GM19240 (cell line): ENCODE data around the gene TIAM2.
"Not testable (repeated sequence)": the region's sequence is repeated elsewhere in the genome, so short reads cannot be mapped to it uniquely, and the experiment has no call there.

Experiments
- DNase-seq: peaks from one replicate; pipeline ENCODE4 v3.0.0; 2011; ENCODE audit warnings: low spot score; ENCODE audit not compliant: insufficient read length

The TIAM2 gene

DNA sequence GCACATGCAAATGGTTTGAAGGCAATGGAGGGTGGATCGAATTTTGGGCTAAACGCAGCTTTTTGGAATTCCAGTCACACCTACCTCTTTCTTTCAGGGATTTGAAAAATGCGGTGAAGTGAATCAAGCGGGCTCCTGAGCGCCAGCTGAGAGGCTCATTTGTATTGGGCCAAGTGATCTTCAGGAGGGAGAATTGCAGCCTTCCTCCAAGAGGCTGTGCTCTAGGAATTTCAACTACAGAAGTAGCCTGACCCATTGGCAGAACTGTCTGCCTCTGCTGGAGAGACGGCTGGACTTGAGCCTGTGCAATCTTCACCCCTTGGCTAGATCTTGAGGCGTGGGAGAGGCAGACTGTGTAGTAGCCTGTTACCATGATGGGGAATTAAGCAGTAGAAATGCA is 5.7 kb upstream of the TIAM2 start:
- no peak for DNase-seq

DNA sequence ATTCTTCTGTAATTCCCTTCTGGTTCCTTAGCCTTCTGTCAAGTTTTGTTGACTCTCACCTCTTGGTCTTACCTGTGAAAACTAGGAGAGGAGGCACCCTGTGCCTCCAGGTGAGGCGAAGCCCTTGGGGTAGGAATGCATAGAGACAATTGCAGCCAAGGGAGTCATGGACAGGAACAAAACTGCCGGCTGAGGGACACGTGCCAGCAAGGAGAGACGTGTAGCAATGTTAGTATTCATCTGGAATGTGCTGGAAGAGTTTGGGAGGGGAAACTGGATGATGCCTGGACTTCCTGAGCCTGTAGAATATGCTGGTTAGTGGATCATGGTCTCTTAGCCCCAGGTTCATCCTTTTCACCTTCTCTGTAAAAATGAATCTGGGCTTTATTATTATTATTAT is 3.9 kb upstream of the TIAM2 start:
- no peak for DNase-seq

DNA sequence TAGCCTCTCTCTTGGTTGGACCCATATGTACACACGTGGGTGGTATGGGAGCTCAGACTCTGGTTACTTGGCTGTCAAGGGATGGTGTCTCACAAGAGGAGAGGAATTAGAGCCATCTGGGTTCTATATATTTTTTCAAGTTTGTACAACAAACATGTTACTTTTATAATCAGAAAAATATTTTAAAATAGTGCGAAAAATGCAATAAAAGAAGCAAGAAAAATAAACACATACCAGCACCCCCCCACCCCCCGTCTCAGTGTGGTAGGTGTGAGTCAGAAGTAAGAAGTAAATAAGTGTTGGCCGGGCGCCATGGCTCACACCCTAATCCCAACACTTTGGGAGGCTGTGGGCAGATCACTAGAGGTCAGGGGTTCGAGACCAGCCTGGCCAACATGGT is 2.1 kb upstream of the TIAM2 start:
- no peak for DNase-seq

DNA sequence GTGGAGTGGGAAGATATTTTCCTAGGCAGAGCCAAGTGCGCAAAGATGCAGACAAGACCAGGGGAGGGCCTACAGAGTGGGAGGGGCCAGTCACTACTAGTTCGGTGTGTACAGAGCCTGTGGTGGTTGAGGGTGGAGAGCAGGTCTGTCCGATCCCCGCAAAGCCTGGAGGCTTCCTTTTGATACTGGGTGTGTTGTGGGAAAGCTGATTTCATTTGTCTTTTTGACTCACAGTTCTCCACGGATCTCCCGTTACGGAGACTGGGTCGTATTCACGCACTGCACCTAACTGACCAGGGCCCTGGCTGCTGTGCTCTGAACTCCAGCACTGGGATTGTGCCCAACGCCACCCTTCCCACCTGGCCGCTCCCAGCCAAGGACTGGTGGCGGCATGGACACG is 1.4 kb upstream of the TIAM2 start:
- no peak for DNase-seq

DNA sequence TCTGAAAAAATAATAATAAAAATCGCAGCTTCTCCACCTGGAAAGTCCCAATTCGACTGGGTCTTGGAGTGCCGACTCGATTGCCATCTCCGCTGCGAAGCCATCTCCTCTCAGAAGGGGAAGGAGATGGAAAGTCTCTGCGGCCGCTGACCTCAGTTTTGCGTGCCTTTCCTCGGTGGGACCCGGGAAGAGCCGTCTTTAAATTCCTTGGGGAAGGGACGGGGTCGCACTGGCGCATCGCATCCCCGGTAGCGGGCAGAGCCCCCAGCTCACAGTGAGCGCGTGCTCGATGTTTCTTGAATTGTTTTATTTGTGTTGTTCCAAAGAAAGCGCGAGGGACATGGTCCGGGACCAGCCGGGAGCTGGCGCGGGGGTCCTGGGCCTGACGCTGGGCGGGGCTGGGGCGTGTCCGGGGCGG is 270 bp upstream of the TIAM2 start:
- no peak for DNase-seq

DNA sequence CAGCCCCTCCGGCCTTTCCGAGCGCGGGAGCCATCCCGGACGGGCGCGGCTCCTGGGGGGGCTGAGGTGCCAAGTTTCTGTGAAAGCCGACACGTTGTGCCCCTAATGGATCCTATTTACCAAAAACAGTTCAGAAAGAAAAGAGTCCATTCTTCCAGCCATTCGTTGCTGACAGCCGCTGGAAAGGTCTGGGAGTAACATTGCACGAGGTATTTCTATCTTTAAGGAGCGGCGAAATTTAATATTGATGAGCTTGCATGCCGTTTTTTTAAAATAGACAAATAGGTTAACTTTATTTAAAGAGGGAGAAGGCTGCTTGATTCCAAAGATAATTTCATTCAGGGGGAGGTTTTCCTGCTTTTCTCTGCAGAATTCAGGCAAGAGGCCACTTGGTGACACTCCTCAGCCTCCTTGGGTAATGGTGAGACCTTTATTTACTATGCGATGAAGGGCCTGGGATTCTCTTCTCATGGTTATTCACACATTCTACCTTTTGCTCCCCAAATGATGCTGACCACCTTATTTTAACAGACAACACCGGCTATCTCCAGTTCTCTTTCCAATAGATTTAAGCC is 988 bp downstream of the TIAM2 start:
- no peak for DNase-seq

DNA sequence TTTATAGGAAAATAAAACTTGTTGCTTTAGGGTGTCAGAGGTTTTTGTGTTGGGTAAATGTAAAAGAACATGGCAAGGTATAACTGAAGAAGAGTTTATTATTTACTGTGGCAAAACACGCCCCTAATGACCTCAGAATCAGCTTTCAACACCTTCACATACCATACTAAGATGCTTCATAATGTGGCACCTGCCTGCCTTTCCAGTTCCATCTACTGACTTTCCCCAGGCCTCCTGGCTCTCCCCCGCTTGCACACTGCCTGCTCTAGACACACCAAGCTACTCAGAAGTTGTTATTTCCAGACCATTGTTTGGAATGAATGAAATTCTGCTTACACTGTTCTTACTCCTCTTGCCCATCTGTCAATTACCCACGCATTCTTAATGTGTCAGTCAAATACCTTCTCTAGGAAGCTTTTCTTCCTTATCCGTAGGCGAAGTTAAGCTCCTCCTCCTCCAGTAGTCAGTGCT is 1.8 kb downstream of the TIAM2 start:
- no peak for DNase-seq

DNA sequence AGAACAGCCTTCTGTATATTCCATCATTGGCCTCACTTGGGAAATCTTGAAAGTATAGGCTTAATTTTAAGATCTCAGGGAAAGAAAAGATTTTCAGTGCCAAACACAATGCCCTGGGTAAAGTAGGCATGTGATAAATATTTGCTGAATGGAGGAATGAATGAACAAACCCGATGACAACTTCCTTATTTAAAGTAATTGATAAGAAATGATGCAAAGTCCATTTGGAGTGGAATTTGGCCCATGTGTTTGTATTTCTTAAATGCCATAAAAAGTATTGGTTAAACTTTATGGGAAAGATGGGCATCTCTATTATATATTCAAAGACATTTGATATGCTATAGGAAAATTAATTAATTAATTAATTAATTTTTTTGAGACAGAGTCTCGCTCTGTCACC is 3.7 kb downstream of the TIAM2 start:
- no peak for DNase-seq

DNA sequence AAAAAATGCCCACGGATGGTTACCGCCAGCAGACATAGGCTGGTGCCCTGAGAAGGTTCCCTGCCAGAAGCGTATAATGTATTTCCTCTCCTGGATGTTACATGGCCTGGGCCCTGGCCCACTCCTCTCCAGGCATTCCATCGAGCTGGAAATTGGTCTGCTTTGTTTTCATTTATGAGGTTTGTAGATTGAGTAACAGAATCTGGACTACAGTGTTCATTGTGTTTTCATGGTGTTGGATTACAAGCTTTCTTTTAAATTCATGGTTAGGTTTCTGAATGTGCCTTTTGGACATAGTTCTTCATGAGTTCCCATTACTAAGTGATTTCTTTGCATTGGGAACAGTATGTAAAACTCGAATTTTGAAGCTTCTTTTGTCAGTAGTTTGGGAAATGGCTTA is 6.4 kb downstream of the TIAM2 start:
- no peak for DNase-seq

DNA sequence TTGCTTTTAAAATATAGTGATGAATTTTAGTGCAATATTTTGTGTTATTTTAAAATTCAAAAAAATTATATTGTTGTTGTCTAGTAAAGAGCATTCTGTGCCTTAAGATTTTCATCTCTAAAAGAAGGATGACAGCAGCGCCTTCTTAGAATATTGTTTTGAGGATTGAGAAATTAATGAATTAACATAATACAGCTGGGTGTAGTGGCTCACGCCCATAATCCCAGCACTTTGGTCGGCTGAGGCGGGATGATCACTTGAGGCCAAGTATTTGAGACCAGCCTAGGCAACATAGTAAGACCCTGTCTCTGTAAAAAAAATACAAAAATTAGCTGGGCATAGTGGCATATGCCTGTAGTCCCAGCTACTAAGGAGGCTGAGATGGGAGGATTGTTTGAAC is 6.8 kb downstream of the TIAM2 start:
- DNase-seq = no peak

DNA sequence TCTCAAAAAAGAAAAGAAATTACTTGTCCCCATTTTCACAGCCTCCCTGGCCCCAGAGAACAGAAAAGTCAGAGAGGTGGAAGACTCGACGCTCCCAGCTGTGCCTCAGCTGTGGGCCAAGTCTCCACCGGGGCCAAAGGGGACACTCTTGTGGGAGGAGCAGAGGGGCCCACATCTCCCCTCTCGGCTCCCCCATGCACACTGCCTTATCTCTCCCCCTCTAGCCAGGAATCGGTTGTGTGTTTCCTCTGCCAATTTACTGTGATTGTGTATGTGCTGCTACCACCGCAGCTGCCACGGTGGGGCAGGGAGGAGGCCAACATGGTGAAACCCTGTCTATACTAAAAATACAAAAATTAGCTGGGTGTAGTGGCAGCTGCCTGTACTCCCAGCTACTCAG is 8.4 kb downstream of the TIAM2 start:
- DNase-seq = no peak

DNA sequence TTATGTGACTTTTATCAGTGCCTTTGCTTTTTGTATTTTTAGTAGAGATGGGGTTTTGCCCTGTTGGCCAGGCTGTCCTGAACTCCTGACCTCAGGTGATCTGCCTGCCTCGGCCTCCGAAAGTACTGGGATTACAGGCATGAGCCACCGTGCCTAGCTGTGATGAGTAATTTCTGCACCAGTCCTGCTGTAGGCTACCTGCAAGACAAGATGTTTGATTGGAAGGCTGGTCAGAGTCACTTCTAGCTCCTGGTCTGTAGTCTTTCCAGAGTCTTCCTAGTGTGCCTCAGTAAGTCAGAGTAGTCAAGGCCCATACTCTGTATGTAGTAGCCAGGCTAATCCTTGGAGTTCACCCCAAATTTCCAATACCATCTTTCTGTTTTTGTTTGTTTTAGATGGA is 8.9 kb downstream of the TIAM2 start:
- no peak for DNase-seq

DNA sequence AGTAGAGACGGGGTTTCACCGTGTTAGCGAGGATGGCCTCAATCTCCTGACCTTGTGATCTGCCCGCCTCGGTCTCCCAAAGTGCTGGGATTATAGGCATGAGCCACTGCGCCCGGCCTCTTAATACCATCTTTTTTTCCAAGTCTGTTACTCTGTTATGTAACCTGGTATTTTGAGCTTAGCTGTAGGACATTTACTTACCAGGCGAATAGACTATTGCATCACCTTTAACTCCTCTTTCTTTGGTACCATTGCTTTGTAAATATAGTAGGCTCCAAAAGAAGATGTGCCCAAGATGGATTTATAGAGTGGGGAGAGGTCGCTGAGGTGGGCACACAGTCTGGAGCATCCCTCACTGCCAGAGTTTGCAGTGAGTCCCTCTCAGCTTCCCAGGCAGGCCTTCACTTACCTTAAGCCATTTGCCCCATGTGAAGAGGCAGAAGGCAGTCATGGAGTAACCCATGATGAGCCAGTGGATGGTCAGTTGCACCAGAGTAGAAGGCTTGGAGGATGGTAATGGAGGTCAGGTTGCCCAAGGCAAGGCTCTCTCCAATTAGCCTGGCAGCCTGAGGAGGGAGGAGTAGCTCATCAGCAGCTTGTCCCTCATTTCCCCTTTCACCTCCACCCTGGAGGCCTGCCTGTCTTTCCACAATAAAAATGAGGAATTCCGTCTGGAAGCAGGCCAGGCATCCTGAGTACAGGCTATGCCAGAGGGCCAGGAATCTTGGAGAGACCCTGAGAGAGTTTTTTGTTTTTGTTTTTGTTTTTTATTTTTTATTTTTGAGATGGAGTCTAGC is 9.7 kb downstream of the TIAM2 start:
- DNase-seq = no peak

DNA sequence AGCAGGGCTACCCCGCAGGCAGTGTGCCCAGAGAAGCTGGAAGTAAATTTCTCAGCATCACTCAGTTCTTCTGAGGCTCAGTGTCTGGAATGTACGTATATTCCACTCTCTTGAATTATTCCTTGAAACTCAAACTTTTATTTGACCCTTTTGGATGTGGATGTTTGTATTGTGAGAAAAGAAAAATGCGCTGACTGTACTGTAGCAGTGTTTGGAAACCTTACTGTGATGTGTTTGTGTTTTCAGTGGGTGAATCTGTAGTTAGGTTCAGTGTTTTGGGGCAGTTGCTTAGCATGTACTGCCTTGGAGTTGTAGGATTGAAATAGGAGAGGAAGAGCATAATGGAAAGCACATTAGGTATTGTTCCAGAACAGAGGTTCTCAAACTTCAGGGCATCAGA is 13.5 kb downstream of the TIAM2 start:
- DNase-seq = no peak

DNA sequence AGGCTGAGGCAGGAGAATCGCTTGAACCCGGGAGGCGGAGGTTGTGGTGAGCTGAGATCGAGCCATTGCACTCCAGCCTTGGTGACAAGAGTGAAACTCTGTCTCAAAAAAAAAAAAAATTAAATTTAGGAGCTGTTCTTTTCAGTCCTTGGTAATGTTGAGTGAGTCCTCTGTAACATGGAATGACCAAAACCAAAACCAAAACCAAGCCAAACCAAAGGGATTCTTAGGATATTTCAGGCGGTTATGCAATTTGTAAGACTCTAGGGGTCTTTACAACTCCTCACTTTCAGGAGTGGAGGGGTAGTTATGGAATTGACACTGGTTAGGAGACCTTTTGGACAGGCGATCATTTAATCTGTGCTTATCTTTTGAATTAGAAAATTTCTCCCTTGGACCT is 15.8 kb downstream of the TIAM2 start:
- DNase-seq = no peak

DNA sequence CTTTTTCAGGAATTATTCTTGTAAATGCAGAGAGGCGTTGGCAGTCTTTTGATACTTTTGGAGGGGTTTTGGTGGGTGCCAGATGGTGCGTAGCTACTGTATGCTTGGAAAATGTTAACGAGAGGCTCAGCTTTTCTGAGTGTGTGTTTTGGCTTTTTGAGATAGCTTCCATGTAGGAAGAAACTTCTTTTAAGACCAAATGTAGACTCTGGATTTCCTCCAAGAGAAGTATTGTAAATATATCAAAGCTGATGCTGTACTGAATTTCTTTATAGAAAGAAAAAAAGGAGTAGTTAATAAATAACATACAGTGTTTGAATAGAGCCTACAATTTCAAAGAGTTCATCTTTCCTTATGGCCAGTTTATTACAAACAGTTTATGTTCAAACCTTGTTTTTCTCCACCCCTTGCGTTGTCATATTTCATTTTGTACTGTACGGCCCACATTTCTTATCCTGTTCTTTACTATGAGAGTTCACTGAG is 16.7 kb downstream of the TIAM2 start:
- no peak for DNase-seq

DNA sequence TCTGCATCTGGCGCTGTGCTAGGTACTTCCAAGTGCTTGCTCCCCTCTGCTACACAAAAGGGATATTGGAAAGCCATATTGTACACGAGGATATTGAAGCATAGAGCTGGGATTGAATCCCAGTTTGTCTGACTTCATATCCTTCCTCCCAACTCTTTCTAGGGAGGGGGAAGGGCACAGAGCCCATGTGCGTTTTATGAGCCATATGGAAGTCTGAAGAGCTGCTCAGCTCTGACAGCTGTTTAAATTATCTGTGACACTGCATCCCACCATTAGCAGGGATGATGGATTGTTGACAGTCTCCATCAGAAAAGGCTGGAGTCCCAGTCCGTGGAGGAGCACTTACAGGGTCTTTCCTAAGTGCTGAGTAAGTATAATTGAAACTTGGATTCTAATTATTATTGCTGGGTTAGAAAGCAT is 18.4 kb downstream of the TIAM2 start:
- no peak for DNase-seq

DNA sequence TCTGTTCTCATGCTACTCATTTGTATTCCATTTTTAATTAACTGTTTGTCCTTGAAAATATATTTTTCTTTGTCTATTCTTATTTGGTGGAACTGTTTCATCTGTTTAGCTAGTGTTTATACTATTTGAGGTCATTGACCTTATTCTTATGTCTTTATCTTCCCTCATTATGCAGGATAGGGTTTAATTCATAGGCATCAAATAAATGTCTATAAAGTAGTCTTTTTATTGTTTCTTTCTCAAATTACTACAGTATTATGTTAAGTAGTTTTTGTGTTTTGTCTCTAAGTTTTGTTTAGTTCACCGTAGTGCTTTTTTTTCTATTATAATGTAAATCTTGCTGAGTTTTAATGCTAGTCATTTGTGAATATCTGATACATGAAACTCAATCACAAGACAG is 19.0 kb downstream of the TIAM2 start:
- DNase-seq = no peak

DNA sequence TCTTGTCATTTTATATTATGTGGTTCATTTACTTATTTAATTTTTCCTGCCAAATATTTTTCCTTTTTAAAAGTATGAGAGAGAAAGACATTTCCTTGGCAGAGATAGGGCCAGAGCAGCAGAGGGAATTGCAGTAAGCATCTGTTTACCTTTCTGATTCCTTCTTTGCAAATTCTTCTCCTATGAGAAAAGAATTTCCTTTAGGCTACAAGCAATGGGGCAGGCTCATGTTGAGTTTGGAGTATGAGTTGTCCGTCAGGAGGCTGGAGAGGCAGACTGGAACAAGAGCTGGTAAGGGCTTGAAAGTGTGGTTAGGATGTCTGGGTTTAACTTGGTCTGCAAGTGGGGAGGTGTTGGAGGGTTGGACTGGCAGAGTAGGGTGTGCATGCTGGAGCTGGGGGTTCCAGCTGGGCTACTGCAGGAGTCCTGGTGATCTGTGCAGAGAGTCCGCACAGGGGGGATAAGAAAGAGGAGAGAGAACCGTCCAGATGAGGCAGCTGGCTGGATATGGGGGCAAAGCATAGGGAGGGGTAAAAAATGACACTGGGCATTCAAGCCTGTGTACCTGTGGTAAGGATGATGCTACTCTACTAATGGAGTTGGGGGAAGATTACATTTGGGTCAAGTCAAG is 19.7 kb downstream of the TIAM2 start:
- no peak for DNase-seq

DNA sequence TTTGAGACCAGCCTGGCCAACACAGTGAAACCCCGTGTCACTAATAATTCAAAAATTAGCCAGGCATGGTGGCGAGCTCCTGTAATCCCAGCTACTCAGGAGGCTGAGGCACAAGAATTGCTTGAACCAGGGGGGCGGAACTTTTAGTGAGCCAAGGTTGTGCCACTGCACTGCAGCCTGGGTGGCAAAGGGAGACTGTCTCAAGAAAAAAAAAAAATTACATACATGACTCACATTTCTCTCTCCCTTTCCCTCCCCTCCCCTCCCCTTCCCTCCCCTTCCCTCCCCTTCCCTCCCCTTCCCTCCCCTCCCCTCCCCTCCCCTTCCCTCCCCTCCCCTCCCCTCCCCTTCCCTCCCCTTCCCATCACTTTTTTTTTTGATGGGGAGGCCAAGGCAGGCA is 23.3 kb downstream of the TIAM2 start:
- DNase-seq = not testable (repeated sequence)

DNA sequence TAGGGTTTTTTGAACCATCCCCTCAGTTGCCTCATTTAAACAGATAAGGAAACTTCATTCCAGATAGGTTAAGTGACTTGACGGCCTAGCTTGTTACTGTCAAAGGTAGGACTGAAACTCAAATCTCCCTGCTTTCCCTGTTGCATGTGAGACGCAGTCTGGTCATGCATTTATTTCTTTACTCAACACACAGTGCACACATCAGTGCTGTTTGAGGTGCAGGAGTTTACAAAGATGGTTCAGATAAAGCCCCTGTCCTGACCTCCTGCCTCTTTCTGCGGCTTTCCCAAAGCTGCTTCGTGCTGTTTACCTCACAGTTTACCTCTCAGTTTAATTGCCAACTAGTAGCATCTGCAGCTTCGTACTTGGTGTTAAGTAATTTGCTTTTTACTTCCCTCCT is 26.6 kb downstream of the TIAM2 start:
- DNase-seq = no peak

DNA sequence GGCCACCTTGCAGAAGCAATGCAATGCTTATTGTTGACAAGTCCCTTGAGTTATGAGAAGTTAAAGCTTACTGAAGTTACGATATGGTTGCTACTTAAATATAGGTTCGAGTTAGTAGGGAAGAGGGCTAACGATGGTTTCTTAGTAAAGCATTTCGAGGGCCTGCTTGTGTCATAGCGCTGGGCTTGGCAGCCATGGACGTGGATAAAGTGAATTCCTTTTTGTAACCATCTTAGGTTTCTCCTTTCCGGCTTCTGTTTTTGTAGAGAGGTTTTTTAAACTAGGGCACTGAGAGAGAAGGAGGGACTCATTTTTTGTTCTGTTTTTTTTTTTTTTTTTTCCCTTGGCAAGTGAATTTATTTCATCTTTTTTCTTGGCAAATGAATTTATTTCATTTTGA is 27.6 kb downstream of the TIAM2 start:
- DNase-seq = no peak

DNA sequence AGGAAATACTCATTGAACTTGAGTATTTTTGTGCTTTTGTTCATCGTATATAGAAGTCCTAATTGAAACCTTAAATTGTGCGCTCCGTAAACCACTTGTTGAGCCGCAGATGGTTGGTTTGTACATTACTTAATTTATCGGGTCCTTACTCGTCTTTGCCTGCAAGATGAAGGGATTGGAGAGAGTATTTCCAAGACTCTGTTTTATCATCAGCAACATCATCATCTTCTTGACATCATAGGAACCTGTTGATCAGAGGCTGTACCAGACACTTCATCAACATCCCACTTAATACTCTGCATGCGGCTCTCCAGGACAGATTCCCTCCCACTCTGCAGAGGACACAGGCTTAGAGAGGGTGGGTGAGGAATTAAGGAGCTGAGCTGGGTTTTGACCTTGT is 28.6 kb downstream of the TIAM2 start:
- no peak for DNase-seq
